HG02678 (cell line): ENCODE measurements around the gene LPIN1.
"Not testable (repeated sequence)": the region's sequence is repeated elsewhere in the genome, so short reads cannot be mapped to it uniquely, and the experiment has no call there.

ENCODE experiments used
- ATAC-seq: cut with Tn5 transposase; IDR thresholded peaks from one replicate; pipeline ENCODE4 v1.9.1; 2021; ENCODE audit warnings: mild to moderate bottlenecking, moderate library complexity; ENCODE audit not compliant: unreplicated experiment

The LPIN1 gene

DNA sequence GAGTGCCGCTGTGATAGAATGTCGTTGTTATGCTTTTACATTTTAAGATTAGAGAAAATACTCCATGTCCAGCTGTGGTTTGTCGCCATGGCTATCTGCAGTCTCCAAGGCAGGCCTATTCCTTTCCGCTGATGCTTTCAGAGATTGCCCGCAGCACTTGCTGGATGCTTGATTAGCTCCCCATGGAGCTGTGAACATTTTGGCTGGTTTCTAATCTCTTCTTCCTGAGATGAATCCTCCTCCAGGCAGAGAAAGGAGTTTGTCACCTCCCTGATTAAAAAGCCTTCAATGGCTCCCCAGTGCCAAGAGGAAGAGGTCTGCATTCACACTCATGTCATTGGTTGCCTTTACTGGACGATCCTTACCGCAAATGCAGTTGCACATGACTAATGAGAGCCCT is 32.6 kb upstream of the LPIN1 start:
- ATAC-seq, result no peak

DNA sequence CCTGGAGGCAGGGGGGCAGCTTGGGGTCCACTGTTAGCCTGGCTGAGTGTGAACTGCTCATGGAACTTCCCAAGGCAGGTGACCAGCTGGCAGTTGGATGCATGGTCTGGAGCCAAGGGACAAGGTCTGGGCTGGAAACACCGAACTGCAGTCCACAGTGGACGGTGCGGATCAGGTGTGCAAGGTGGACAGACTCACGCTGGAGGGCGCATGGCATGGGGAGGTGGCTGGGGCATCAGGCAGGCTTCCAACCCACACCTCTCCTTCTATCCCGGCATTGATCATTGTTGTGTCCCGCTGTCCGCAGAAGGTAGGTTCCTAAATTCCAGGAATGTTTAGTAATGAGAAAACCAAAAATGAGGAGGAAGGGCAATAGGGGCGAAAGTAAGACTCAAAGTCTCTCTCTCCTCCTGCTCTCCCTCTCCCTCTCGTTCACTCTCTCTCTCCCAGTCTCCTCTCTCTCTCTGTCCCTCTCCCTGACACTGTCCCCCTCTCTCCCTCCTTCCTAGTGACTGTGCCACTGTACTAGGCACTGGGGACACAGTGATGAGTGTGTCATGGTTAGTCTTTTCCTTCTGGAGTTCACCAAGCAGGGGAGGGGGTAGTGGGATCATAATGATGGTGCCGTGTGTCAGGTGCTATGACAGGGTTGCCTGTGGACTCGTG is 30.3 kb upstream of the LPIN1 start:
- no peak for ATAC-seq

DNA sequence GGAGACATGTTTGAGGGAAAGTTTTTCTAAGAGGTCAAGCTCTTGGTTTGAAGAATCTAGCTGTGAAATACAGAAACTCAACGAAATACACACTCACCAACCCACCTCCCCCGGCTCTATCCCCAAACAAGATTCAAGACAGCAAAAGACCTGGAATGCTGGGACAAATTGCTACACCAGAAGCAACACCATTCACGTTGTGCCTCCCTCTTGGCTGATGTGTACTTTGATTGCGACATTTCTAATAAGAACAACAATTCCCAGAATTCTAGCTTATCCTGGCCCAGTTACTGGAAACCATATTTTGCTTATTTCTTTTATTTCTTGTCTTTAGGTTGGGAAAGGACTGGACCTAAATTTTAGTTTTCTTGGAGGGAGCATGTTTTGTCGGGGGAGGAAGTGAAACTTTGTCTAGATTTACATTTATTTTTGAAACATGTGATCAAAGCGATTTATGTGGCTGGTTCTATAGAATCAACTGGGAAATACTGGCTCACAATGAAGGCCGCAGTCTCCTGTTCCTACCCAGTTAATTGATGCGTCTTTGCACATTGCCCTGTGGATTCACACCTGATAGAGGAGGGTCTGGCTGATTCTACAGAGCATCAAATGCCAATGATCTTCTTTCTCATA is 29.6 kb upstream of the LPIN1 start:
- no peak for ATAC-seq

DNA sequence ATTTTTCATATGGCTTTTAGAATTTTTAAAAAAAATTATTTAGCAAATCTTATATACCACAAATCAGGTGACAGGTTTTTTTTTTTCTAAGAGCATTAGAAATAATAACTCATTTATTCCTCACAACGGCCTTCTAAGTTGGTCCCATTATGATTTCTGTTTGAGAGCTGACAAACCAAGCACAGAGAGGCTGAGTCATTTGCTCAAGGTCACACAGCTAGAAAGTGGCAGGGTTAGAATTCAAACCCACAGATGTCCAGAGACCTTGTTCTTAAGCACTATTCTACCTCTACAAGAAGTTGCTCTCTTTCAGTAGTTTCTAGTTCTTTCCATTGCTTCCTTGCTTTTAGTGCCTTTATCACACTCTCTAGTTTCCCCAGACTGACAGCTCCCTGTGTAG is 28.8 kb upstream of the LPIN1 start:
- no peak for ATAC-seq

DNA sequence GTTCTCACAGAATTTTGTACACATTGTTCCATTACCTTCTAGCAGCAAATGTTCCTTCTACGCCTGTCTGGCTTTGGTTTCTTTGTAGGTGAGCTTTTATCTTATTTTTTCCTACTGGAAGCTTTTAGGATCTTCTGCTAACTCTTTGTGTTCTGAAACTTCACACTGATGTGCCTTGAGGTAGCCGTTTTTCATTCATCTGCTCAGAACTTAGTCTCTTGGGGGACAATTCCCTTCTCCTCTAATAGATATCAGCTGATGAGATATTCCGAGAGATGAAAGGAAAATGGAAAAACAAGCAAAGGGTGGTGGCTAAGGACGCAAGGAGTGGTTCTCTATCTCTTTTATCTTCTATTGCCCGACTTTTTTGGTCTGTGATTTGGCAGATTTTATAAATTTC is 27.8 kb upstream of the LPIN1 start:
- no peak for ATAC-seq

DNA sequence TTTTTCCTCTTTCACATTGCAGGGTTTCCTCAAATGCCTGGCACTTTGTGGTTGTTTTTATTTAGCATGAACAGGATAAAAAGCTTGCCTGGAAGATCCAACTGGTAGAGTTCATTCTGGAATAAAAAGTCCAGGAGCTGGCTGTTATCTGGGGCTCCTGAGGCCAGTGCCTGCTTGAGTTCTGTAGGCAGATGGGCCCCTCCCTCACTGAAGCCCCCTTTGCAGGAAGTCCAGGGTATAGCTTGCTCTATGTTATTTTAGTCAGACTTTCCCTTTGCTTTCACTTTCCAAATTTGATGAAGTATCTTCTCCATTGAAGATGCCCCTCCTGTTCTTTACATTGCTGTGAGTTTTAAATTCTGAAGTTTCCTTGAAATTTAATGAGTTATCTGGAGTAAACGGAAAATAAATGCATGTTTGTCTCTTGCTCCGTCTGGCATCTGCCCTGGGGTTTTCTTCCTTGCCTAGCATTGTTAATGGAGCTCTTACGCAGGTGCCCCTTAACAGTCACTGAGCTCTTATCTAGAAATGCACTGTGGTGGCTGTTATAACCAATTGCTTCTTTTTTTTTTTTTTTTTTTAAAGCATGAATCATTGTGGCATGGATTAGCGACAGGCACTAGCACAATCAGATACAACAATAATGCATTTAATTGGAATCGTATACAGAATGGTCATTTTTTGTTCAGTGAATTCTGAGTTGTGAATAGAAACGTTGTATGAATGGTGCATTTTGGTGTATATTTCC is 27.0 kb upstream of the LPIN1 start:
- no peak for ATAC-seq

DNA sequence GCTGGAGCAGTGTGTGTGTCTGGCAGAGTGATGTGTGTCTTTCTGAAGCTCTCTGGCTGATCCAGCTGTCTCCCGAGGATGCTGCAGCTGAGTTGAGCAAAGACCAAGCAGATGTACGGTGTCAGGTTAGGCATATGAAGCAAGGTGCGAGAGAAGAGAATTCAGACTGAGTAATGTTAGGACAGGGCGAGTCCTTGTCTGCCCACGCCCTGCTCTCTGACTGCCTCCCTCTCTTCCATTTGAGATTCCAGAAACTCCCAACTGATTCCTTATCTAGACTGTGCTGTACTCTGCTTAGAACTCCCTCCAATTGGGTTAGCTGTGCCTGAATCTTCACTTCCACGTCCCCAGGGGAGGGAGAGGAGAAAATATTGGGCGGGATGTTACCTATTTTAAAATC is 25.7 kb upstream of the LPIN1 start:
- ATAC-seq, result no peak

DNA sequence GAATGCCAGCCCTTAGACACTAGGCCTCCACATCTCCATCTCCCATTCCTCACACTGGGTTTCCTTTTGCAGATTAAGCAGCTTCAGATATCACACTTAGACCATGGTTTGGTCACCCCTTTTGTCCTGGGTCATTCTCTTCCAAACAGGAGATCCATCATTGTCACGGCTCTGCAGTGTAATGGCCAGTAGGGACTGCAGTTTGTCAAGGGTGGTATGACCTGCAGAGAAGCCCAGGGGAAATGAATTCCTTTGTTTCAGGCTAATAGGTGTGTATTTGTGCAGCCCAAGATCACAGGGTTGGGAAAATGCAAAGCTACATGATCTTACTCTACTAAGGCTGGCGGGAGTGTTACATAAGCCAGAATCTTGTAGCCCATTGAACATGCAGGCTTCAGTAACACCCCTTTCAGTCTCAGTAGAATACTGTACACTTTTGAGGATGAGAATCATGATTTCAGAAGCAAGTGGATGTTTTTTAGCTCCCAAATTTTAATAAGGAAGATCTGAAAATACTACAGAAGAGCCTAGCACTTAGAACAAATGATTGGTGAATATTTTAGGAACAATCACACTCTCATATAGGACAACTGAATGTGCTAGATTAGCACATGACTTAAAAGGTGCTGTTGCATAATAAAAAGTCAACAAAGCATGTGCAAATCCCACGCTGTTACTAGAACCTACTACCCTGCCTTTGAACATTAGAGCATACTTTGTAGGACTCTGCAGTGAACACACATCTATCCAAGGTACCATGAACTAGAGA is 24.0 kb upstream of the LPIN1 start:
- ATAC-seq, result no peak

DNA sequence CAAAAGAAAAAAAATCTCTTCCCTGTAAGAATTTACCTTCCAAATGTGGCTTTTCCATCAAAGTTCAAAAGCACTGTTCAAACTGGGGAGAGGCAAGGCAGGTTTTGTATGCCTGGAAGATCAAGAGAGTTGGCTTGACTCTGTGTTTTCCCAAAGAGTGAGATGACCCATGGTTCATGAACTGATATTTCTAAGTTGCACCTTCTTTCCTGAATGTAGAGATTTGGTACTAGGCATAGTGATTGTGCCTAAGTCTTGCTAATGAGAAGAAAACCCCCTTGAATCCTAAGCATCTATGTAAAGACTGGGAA is 23.4 kb upstream of the LPIN1 start:
- no peak for ATAC-seq

DNA sequence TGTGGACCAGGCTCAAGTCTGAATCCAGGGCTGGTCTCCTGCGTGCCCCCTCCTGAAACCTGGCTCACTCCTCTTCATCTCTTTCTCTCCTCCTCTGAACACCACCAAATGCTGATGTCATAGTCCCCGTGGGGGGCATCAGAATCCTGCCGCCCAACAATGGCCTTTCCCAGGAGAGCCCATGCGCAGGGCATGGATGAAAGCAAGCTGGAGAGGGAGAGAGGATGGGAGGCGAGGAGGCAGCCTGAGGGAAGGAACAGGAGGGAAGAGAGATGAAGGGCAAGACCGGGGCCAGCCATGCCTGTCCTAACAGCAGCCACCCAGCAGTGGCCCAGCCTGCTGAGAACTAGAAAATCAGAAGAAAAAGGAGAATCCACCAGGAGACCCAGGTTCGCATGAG is 22.3 kb upstream of the LPIN1 start:
- ATAC-seq, result no peak

DNA sequence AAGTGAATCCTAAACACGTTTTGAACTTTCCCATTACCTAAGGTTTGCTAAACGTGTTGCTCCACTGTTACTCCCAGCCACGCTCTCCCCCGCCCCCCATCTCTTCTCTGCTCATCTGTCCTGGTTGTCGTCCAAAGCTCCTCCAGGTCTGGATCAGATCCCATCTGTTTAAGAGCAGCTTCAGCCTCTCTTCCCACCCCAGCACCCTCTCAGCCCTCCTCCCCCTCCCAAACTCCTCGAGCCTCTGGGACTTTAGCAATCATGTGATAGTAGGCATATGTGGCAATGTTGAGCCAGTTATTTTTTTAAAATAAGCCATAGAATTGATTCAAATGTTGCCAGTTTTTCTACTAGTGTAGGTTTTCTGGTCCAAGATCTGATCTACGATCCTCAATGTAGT is 20.0 kb upstream of the LPIN1 start:
- no peak for ATAC-seq

DNA sequence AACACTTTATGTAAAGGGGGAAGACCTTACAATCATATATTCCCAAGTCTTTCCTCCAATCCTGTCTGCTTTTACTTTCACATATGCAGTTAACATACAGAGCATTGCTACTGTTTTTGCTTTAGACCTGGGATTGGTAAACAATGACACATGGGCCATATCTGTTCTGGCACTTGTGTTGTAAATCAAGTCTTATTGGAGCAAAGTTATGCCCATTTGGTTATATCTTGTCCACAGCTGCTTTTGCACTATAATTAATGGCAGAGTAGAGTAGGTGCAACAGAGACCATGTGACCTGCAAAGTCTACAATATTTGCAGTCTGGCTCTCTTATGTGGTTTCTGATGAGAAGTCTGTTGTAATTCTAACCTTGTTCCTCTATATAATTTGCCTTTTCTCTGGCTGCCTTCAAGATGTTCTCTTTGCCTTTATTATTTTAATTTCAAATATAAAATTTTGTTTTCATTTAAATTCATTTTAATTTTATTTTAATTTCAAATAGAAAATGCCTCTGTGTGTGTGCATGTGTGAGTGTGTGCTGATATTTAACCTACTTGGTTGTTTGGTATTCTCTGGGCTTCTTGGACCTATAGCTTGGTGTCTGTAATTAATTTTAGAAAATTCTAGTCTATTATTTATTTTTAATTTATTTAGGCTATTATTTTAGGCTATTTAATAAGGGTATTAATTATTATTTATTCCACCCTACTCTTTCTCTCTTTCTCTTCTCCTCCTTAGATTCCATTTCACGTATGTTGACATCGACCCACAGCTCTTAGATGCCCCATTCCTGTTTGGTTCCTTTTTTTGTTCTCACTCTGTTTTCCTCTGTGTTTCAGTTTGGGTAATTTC is 16.8 kb upstream of the LPIN1 start:
- no peak for ATAC-seq

DNA sequence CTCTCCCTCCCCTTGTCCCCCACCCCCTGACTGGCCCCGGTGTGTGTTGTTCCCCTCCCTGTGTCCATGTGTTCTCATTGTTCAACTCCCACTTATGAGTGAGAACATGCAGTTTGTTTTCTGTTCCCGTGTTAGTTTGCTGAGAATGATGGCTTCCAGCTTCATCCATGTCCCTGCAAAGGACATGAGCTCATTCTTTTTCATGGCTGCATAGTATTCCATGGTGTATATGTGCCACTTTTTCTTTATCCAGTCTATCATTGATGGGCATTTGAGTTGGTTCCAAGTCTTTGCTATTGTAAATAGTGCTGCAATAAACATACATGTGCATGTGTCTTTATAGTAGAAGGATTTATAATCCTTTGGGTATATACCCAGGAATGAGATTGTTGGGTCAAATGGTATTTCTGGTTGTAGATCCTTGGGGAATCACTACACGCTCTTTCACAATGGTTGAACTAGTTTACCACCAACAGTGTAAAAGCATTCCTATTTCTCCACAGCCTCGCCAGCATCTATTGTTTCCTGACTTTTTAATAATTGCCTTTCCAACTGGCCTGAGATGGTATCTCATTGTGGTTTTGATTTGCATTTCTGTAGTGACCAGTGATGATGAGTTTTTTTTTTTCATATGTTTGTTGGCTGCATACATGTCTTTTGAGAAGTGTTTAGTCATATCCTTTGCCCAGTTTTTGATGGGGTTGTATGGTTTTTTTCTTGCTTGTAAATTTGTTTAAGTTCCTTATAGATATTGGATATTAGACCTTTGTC is 15.0 kb upstream of the LPIN1 start:
- not testable (repeated sequence) for ATAC-seq

DNA sequence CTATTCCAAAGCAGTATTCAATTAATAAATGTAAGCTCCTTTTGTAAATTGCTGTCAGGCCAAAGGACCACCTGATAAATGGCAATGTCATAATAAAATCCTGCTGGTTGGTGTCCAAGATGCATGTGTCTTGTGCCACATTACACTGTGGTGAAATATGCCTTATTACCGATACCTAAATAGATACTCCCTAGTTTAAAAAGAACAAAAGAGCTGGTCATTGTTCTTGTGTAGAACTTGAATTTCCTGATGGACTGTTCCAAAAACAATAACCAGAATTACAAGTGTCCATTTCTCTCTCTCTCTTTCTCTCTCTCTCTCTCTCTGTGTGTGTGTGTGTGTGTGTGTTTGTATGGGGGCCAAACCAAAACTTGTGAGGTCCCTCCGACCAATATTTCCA is 13.8 kb upstream of the LPIN1 start:
- no peak for ATAC-seq

DNA sequence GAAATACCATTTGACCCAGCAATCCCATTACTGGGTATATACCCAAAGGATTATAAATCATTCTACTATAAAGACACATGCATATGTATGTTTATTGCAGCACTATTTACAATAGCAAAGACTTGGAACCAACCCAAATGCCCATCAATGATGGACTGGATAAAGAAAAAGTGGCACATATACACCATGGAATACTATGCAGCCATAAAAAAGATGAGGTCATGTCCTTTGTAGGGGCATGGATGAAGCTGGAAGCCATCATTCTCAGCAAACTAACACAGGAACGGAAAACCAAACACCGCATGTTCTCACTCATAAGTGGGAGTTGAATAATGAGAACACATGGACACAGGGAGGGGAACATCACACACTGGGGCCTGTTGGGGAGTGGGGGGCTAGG is 8.6 kb upstream of the LPIN1 start:
- not testable (repeated sequence) for ATAC-seq

DNA sequence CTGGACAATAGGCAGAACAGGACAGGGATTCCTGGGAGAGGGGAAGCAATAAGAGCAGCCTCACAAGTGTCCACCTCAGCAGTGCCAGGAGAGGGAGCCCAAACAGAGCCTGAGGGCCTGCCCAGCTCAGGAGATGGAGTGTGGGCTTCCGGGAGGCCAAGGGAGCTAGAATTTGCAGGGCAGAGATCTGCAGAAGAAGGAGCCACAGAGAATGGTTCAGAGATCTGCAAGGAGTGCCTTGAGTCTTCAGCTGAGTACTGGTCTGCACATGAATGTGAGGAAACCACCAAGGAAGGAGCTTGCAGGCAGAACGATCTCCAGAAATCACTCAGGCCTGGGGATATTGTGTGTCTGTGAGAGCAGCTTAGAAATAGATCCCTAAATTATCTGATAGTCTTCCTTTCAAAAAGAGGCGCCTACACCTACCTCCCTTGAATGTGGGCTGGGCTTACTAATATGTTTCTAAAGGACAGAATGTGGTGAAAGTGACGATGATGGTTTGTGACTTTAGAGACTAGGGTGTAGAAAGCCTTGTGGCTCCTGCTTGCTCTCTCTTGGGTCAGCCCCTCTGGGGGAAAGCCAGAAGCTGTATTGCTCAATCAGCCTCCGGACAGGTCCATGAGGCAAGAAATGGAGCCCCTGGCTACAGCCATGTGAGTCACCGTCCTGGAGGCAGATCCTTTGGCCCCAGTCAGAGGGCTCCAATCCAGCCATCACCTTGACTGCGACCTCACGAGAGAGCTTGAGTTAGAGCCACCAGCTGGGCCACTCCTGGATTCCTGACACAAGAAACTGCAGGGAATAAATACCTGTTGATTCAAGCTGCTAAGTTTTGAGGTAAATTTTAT is 7.6 kb upstream of the LPIN1 start:
- ATAC-seq, result peak; percentile 76

DNA sequence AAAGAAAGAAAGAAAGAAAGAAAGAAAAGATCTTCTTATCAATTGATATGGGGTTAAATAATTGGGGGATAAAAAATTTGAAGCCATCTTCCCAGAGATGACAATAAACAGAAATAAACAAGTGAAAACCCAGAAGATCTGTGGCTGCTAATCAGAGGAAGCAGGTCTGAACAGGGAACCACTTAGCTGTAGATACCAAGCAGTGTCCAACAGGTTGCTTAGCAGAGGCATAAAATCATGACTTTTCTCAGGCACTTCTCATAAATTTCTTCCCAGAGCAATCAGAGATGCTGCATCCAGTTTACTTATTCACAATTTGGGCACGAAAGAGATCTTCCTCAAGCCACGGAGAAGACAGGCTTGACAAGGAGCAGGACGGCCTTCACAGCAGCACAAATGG is 5.7 kb upstream of the LPIN1 start:
- no peak for ATAC-seq

DNA sequence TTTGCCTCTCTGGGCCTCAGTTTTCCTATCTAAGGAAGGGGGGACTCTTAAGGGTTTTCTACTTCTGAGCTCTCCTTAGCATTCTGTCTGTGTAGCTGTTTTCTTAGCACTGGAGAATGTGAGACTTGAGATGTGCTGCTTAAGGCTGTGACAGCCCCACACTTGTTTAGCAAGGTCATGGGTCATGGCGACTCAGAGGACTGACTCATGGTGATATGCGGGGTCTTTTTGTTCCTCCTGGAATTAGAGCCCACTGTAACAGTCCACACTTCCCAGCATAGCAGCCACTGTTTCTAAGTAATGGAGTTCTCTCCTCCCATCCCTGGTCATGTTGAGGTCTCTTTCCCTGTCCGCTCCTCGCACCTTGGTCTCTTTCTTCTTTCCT is 4.1 kb upstream of the LPIN1 start:
- ATAC-seq, result no peak

DNA sequence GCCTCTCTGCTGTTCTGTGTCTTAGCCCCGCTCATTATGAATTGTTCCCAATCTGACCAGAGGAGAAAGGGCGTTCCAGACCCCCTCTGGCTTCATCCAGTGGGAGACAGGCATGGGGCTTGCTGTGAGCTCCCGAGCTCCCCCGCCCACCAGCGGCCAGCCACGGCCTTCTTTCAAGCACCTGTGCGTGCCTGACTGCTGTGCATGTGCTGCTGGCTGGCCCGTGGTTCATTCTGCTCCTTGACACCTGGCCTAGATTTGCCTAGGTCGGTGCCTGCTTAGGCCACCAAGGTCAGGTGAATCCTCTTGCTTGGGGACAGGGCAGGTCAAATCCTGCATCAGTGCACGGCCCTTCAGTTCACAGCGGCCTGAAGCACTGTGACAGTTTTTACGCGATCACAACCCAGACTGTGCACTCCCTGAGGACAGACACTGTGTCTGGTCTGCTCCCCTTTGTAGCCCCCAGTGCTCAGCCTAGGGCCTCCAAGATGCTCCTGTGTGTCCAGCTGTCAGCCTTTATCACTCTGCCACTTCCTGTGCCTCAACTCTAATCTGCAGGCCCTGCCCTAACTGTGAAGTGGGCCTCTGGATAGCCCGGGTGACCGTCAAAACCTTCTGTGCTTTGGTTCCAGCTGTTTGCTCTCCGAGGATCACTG is 3.6 kb upstream of the LPIN1 start:
- no peak for ATAC-seq
